GM18499 (cell line): ENCODE data around the gene LPO.

Experiments used
- ATAC-seq: cut with Tn5 transposase; IDR thresholded peaks from one replicate; pipeline ENCODE4 v1.9.1; 2021; ENCODE audit warnings: moderate number of reproducible peaks; ENCODE audit not compliant: insufficient read depth, unreplicated experiment

LPO gene

DNA sequence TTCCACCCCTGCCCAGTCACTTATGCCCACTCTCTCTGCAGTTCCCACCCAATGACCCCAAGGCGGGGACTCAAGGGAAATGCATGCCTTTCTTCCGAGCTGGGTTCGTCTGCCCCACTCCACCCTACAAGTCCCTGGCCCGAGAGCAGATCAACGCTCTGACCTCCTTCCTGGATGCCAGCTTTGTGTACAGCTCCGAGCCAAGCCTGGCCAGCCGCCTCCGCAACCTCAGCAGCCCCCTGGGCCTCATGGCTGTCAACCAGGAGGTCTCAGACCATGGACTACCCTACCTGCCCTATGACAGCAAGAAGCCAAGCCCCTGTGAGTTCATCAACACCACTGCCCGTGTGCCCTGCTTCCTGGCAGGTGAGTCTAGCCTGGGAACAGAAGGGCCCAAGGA, 13.8 kb downstream of the LPO start:
- ATAC-seq = no peak

DNA sequence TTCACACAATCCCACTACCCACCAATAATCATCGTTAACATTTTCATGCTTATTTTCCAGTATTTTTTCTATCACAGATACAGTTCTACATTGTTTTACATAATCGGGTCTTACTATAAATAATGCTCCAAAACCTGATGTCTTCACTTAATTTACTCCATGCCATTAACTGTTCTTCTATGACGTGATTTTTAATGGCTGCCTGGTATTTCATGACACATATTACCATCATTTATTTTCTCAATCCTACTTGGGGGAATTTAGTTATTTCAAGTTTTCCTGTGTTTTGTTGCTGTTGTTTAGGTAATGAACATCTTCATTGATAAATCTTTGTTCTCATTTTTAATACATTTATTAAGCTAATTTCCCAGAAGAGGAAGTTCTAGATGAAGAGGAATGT, 14.7 kb downstream of the LPO start:
- no peak for ATAC-seq

DNA sequence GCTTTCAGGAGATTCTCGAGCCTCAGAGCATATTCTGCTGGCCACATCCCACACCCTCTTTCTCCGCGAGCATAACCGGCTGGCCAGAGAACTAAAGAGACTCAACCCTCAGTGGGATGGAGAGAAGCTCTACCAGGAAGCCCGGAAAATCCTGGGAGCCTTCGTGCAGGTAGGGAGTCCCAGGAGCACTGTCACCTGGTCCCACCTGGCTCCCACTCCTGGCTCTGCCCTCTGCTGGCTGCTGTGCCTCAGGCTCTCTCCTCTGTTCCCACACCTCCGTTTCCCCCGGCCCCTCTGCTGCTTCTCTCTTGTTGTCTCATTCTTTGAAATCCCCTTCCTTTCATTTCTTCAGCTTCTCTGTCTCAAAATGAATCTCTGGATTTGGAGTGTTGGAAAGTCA, 16.4 kb downstream of the LPO start:
- ATAC-seq = no peak

DNA sequence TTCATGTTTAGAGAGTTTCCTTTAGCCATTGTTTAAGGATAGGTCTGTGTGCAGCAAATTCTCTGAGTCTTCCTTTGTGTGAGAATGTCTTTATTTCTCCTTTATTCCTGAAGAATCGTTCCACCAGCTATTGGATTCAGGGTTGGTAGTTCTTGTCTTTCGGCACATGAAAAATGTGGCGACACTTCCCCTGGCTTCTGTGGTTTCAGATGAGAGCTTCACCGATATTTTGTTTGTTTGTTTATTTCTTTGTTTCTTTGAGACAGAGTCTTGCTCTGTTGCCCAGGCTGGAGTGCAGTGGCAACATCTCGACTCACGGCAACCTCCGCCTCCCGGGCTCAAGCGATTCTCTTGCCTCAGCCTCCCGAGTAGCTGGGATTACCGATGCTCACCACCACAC, 23.8 kb downstream of the LPO start:
- no peak for ATAC-seq

DNA sequence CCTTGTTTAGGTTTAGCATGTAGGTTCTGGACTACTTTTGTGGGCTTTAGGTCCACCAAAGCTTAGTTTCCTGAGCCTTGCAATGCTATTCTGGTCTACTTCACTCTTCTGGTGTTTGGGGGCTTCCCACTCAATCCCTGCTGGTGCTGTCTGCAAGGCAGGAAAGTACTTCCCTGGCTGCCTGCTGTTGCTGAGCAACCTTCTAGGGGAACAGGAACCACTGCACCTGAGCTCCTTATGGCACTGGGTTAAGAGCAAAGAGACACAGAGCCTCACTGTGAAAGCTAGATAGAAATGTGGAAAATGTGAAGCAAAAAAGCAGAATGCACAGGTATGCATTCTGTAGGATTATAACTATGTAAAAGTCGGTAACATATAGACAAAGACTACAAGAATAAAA, 25.4 kb downstream of the LPO start:
- no peak for ATAC-seq

DNA sequence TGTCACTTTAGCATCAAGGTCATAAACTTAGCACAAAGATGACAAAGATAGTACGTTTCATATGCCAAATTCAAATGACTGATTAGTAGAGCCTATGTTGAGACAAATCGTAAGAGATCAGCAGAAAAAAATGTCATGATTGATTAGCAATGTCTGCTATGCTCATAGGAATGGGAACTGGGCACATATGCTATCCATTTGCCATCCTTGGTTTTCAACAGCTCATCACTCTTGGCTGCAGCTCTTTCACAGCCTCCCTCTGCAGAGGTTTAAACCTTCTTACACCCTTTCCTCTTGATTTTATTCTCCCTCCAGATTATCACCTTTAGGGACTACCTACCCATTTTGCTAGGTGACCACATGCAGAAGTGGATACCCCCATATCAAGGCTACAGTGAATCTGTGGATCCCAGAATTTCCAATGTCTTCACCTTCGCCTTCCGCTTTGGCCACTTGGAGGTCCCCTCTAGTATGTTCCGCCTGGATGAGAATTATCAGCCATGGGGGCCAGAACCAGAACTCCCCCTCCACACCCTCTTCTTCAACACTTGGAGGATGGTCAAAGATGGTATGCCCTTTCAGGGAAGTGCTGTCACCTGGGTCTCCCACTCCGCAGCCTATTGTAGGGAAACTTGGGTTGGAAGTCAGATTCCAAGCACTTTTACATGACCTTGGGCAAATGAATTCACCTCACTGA, 26.2 kb downstream of the LPO start:
- ATAC-seq = no peak

DNA sequence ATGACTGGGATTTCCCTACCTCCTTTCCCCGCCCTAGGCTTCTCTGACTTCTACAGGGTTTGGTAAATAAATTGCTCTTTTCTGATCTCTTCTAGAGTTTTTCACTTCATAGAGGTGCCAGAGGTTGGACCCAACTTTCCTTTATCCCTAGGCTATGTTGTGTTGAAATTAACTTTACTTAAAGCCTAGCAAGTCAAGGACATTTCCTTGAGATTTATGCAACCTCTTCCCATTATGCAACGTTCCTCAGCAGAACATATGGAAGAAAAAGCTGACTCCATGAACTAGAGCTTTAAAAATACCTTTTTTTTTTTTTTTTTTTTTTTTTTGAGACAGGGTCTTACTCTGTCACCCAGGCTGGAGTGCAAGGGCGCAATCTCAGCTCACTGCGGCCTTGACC, 26.9 kb downstream of the LPO start:
- no peak for ATAC-seq

DNA sequence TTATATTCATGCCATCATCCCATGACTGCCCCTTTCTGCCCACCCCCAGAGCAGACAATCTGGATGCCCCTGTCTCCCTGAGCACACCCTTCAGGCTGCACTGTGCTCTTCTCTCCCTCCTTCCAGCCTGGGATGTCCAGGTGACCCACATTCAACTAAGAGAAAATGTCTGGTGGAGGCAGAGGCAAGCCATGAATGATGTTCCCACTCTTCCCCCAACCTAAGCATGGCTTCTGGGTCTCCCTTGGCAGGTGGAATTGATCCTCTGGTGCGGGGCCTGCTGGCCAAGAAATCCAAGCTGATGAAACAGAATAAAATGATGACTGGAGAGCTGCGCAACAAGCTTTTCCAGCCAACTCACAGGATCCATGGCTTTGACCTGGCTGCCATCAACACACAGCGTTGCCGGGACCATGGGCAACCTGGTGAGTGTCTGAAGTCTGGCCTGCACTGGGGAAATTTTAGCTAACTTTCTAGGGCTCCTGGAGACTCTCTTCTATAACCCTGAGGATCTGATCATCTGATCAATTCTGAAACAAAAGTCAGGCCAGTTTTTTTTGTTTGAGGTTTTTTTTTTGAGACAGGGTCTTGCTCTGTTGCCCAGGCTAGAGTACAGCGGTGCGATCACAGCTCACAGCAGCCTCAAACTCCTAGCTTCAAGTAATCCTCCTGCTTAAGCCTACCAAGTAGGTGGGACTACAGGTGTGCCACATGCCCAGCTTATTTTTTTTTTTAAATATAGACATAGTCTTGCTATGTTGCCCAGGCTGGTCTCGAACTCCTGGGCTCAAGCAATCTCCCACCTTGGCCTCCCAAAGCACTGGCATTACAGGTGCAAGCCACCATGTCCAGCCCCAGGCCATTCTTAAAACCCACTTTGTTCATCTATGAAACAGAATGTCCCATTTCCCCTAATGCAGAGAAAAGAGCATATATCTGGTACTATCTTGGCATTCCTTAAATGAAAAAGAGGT, 27.8 kb downstream of the LPO start:
- no peak for ATAC-seq

DNA sequence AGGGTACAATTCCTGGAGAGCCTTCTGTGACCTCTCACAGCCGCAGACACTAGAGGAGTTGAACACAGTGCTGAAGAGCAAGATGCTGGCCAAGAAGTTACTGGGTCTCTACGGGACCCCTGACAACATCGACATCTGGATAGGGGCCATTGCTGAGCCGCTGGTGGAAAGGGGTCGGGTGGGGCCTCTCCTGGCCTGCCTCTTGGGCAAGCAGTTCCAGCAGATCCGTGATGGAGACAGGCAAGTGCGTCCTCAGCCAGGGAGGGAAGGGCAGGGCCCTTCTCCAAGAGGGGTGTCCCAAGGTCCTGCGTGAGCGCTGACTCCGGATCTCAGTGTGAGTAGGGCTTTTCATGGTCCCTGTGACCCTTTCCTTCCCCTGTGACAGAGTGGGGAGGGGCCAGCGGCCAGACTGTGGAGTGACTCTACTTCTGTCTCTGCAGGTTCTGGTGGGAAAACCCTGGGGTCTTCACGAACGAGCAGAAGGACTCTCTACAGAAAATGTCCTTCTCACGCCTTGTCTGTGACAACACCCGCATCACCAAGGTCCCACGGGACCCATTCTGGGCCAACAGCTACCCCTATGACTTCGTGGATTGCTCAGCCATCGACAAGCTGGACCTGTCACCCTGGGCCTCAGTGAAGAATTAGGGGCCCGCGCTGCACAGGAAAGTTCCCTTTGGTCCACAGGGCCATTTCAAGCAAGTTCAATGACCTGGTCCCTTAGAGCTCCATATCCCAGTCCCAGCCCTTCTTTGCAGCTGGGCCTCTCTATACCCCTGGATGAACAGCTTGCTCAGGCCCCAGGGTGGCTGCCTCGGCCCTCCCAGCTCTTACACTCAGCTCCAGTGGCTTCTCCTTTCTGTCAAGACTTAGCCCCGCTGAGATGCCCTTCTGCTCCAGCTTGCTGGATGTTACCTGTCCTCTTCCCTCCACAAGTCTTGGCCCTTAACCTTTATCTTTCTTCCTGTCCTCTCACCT, 29.3 kb downstream of the LPO start:
- ATAC-seq = no peak

DNA sequence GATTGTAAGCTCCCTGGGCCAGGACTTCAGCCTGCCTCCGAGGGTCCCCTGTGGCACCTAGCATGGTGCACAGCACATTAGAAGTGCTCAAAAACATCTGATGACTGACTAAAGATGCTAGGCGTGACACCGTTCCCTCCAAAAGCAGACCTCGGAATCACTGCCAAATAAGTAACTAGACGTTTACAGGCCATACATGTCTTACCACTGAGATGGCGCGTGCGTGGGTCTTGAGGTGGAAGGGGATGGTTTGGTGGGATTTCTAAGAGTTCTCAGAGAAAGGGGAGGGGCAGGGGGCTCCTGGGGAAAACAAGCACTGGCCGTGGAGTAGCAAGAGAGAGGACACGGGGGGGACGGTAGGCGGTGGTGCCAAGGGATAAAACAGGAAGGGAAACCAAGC, 29.9 kb downstream of the LPO start:
- no peak for ATAC-seq

DNA sequence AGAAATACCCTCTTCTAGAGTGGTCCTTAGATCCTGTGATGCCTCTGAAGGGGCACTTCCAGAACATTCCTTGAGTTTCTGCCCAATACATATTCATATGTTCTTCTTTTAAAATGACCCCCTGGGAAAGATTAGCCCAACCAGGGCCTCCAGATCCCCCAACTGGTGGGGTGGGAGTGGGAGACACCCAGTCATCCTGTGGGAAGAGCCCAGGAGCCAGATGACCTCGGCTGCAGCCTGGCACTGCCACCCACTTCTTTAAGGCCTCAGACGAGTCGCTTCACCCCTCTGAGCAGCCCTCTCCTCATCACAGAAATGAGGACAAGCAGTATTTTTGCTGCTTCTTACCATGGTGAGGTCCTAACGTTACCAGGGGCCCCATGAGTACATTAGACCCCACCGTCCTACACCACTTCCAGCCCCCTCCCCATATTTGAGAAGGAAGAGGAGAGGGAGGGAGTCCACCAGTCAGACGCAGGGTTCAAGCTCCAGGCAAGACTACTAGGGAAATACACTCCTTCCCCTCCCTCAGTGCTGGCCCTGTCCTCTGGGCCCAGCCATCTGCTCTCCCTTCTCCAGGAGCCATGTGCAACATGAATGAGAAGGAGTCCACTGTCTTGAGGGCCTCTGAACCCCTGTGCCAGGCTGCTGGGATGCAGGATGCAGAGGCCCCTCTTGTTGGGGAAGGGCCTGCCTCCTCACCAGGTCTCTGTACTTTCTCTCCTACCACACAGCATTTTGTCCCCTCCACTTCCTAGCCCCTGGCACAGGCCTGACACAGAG, 30.6 kb downstream of the LPO start:
- ATAC-seq = no peak

DNA sequence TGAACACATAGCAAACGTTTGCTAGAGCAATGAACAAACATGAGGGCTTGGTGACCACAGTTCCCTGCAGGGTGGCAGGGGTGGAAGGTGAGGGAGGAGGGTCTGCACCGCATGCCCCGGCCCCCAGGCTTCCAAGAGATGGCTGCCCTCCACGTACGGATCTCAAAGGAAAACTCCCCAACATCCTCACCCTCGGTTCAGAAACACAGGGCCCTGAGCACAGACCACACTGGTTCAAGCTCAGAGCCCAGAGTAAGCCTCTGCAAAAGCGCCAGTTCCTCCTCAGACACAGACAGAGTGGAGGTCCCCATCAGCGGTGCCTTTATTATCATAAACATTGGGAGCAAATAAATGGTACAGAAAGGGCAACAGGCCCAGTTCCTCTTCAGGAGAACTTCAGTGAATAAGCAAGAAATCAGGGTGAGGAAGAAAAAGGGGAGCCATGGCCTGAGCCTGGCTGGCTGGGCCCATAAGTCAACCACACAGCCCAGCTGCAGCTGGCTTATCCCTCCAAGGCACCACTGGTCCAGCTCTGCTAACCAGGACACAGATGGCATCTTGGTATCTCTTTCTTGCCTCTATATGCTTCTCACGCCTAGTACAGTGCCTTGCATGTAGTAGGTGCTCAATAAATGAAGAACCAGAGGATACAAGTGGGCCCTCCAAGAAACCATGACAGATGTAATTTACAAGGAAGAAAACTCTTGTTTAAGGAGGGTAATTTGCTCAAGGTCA, 31.3 kb downstream of the LPO start:
- no peak for ATAC-seq

DNA sequence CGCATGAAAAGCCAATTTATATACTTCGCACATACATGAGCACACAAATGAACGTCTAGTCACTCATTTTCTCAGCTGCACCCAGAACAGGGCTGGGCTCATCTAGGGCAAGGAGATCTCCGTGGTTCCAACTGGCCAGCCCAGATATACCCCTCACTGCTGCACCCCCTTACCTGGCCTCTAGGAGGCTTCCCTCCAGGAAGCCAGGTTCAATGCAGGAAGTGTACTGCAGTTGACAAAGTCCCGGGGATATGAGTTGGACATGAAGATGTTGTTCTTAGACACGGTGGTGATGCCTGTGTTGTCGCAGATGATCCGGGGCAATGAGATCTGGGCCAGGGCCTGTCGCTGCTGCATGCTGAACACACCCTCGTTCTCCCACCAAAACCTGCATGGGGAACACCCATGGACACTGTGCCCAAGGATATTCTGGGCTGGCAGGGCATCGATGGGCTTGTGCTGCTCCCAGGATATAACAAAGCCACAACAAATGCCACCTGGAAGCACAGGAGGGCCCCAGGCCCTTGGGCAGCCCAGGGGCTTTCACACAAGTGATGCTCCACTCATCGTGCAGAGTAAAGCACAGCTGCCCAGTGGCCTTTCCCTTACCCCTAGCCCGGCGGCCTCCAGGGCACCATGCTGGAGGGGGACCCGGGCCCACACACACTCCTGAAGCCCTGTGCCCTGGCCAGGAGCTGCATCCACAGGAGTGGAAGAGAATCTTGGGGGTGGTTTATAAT, 32.3 kb downstream of the LPO start:
- ATAC-seq = no peak

DNA sequence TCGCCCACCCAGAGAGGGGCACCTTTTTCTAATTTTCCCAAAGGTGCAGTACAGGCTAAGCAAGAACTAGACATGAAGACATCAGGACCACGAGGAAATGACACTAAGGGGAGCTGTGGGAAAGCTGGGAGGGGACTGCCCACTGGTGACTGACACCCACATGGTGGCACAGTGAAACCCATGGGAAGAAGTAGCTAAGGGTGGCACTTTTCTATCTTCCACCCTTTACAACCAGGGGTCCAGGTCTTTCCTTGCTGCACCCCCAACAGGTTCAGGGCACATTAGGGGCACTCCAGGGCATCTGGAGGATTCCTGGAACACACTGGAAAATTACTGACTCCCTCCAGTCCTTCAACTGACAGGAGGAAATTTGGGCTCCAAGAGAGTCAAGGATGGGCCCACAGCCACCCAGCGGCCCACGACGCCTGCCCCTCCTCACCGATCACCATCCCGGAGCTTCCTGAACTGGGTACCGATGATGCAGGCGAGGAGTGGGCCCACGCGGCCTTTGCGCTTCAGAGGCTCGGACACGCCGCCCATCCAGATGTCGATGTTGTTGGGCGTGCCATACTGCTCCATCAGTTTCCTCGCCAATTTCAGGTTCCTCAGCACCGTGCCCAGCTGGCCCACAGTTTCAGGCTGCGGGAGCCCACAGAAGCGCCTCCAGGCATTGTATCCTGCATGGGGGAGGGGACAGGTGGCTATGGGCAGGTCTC, 33.0 kb downstream of the LPO start:
- ATAC-seq = no peak

DNA sequence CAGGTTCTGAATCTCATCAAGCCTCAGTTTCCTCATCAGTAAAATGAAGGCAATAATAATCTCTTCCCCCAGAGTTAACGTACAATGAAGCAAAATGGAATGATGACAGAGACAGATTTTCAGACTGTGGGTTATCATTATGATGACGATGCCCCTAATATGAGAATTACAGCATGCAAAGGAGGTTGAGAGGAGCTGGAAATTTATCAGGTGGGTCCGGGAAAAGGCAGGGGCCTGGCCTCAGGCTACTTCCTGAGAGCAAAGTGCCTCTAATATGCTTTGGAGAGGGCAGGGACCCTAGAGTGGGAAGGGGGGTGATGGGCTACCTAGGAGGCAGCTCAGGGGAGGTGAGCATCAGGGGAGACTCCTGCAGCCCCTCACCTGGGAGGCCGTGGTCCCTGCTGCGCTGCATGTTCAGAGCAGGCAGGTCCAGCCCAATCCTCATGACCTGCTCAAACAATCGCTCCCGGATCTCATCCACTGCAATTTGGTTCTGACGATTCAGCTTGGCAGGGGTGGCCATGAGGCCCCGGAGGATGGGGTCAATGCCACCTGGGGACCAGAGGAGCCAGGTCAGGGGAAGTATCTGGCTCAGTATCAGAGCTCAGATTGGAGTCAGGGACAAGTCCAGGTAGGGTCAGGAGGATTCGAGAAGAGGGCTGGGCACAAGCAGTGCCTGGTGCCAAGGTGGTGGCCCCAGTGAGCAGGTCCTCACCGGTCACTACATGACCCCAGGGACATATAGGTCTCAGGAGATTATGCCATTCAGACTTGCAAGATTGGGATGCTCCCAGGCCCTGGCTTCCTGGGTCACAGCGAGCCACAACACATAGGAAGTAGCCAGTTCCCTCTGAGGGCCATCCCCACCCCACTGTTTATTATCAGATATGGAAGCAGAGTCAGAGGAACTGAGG, 34.2 kb downstream of the LPO start:
- no peak for ATAC-seq

DNA sequence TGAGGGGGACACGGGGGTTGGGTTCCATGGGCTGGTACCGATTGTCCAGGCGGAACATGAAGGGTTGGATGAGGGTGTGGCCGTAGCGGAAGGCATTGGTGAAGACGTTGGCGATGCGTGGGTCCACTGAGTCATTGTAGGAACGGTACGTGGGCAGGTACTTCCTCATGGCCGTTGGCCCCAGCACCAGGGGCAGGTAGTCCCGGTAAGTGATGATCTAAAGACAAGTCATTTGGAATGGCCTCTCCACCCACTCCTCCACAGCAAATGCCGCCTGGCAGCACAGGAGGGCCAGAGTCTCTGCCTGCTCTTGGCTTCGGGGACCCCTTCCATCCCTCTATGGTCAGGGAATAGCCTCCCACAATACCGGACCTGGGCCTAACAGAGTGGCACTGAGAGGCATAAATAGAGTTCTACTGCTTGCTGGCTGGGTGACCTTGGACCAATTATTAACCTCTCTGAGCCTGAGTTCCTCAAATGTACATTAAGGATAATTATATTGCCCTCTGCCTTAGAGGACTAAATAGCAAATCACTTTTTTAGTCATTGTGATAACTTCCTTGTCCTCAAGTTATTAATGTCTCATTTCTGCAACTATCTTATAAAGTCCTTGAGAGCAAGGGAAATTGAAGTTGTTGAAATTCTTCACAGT, 35.2 kb downstream of the LPO start:
- ATAC-seq = no peak
